A549 (cell line): ENCODE results near the gene FBN3. TPM values are rescaled to one million over a fixed set of nuclear protein-coding genes. Genes with fewer than 3 reads are reported as not detected.
"Not testable (repeated sequence)": the region's sequence is repeated elsewhere in the genome, so short reads cannot be mapped to it uniquely, and the experiment has no call there.

Source experiments
- ATAC-seq, 2 experiments: fragments of 200-7000 bp in 1 of 2; fragments of >200 bp in 1 of 2; cut with Nextera tagmentation in 1 of 2; cut with Tn5 transposase in 1 of 2; 3 replicates each; pipeline versions ENCODE4 v1.8.0 to v1.9.1; 2018 to 2020; ENCODE audit warnings: mild to moderate bottlenecking in 1 of 2, moderate library complexity in 1 of 2
- CTCF ChIA-PET: fragments of 300-600 bp; sonication (Branson Sonifier 250); formaldehyde crosslinking; extraction: SDS; loops from one replicate; lab custom pipeline; 2021; ENCODE audit warnings: antibody characterized with exemption, inconsistent platforms; lab: Yijun Ruan, JAX
- POLR2A ChIA-PET: fragments of 350-600 bp; formaldehyde crosslinking; extraction: SDS; loops from one replicate; lab custom pipeline; 2021; ENCODE audit warnings: antibody characterized with exemption, inconsistent platforms; lab: Yijun Ruan, JAX
- DNase-seq, 2 experiments: peaks; one replicate each; pipeline versions ENCODE4 v3.0.0 to v3.0.0-alpha.2; 2011 to 2016; ENCODE audit warnings: low read depth in 1 of 2, low spot score in 1 of 2
- FAIRE-seq: peaks from 2 replicates; lab custom pipeline; 2011; peaks lifted over from hg19 to GRCh38; lab: Jason Lieb, UNC
- H3K27ac ChIP-seq, 2 experiments: fragments of >200 bp; sonication (Bioruptor Twin); formaldehyde crosslinking; 3 replicates each; pipeline ENCODE4 v1.5.1; 2016 to 2017
- H3K4me1 ChIP-seq: fragments of >200 bp; sonication (Bioruptor Twin); formaldehyde crosslinking; 3 replicates; pipeline ENCODE4 v1.6.1; 2016
- H3K4me2 ChIP-seq: fragments of >200 bp; sonication (Bioruptor Twin); formaldehyde crosslinking; 3 replicates; pipeline ENCODE4 v1.6.1; 2016
- H3K4me3 ChIP-seq: fragments of >200 bp; sonication (Bioruptor Twin); formaldehyde crosslinking; 3 replicates; pipeline ENCODE4 v1.5.1; 2016
- H3K9me3 ChIP-seq: fragments of >200 bp; sonication (Bioruptor Twin); formaldehyde crosslinking; 3 replicates; pipeline ENCODE4 v1.6.1; 2016
- ATOH8 ChIP-seq: fragments of 250-450 bp; sonication (Bioruptor Pico); IDR thresholded peaks from 2 replicates; pipeline ENCODE4 v1.5.0; 2020; ENCODE audit warnings: low read depth, mild to moderate bottlenecking, moderate library complexity
- BHLHE40 ChIP-seq: IDR thresholded peaks from 2 replicates; pipeline ENCODE4 v1.6.1; 2012; ENCODE audit warnings: low read depth, low read length, inconsistent platforms
- CEBPB ChIP-seq, 2 experiments: fragments of >200 bp in 1 of 2; sonication (Bioruptor Twin) in 1 of 2; formaldehyde crosslinking in 1 of 2; IDR thresholded peaks; 2 replicates each; pipeline ENCODE4 v1.6.1; 2012 to 2016
- CTCF ChIP-seq: fragments of >200 bp; sonication (Bioruptor Twin); formaldehyde crosslinking; IDR thresholded peaks from 3 replicates; pipeline ENCODE4 v1.5.1; 2016
- E2F6 ChIP-seq: IDR thresholded peaks from 2 replicates; pipeline ENCODE4 v1.6.1; 2012; ENCODE audit warnings: low read depth, borderline replicate concordance
- EHMT2 ChIP-seq: fragments of 200-600 bp; sonication (generic); IDR thresholded peaks from 2 replicates; pipeline ENCODE4 v1.6.1; 2016; ENCODE audit warnings: antibody characterized with exemption, low read depth, mild to moderate bottlenecking, moderate library complexity
- FOXS1 ChIP-seq: fragments of 250-450 bp; sonication (Bioruptor Pico); IDR thresholded peaks from 2 replicates; pipeline ENCODE4 v1.5.0; 2020; ENCODE audit warnings: mild to moderate bottlenecking, moderate library complexity
- GATA3 ChIP-seq: IDR thresholded peaks from 2 replicates; pipeline ENCODE4 v1.6.1; 2012; ENCODE audit warnings: borderline replicate concordance
- HOXB5 ChIP-seq: fragments of 250-450 bp; sonication (Bioruptor Pico); IDR thresholded peaks from 2 replicates; pipeline ENCODE4 v1.5.0; 2020; ENCODE audit warnings: mild to moderate bottlenecking, moderate library complexity
- RCOR1 ChIP-seq: fragments of 150-350 bp; IDR thresholded peaks from 2 replicates; pipeline ENCODE4 v1.6.1; 2014; ENCODE audit warnings: antibody characterized with exemption, low read length, low read depth
- SREBF2 ChIP-seq: fragments of 450-650 bp; IDR thresholded peaks from 2 replicates; pipeline ENCODE4 v1.6.1; 2014; ENCODE audit warnings: mild to moderate bottlenecking, moderate library complexity
- ZC3H11A ChIP-seq: fragments of 450-650 bp; IDR thresholded peaks from 2 replicates; pipeline ENCODE4 v1.6.1; 2014; ENCODE audit warnings: antibody characterized with exemption, mild to moderate bottlenecking
- ZSCAN20 ChIP-seq: fragments of 250-450 bp; sonication (Bioruptor Pico); IDR thresholded peaks from 2 replicates; pipeline ENCODE4 v1.8.0; 2022; ENCODE audit warnings: mild to moderate bottlenecking, moderate library complexity
- WGBS: methylation state at CpG from one replicate; pipeline ENCODE4 v1.1.6; 2017; ENCODE audit errors: missing lambda C conversion rate; 5-methylcytosine and 5-hydroxymethylcytosine counted together
- polyA plus RNA-seq, 4 experiments: library from polyadenylated mRNA; depleted of rRNA in 3 of 4; stranded (reverse); fragments of >200 nt; fragmentation: RNase III in 1 of 4; extraction: RNeasy Plus Mini Kit Qiagen cat#74134 plus additional on column Dnase treatment in 1 of 4; gene quantifications; 2 replicates in 3 of 4; 3 replicates in 1 of 4; pipeline ENCODE4 v1.2.3, GENCODE V29; 2011 to 2017

FBN3 gene
- polyA plus RNA-seq, 2 of the 4 experiments (the other 2 are of a cell fraction), result not detected

GRCh38 chr19:8038815-8039214, 110.6 kb downstream of the FBN3 start (continued):
- TF ChIP-seq E2F6, result no peak
- no peak for TF ChIP-seq EHMT2
- TF ChIP-seq GATA3, result no peak

GRCh38 chr19:8036434-8037099, 112.8 kb downstream of the FBN3 start:
- Histone ChIP-seq H3K4me2 (no peak overlapping the region), H3K9me3 (no peaks in the 10 kb centered on the region), H3K4me1 (no peaks in the 10 kb centered on the region), H3K4me3 (no peak overlapping the region), H3K27ac (no peak overlapping the region)
- no peak for DNase-seq
- CTCF ChIA-PET, result interaction anchor here (0.6 to 1.4 kb wide), 3 partner anchors 25 to 557 kb away, joined by 3 to 5 read pairs (median 4); no protein-coding TSS in a partner anchor
- 57% methylated on average over 7 of the region's 7 CpGs for WGBS
- TF ChIP-seq CEBPB (IDR thresholded peaks at IDR 0.05), result no peak
- TF ChIP-seq HOXB5 (CRISPR knock-in tag), result no peak
- no peak for TF ChIP-seq ZC3H11A
- ATAC-seq, result no peak
- no peak for FAIRE-seq
- POLR2A ChIA-PET, result no interaction called here

- H3K4me3 ChIP-seq, result no peak overlapping the region
- DNase-seq (no peak), FAIRE-seq (no peak), ATAC-seq (no peak)
- no peak overlapping the region for H3K4me2 ChIP-seq
- no peak overlapping the region for H3K27ac ChIP-seq
- POLR2A ChIA-PET, result no interaction called here
- CTCF ChIA-PET, result no interaction called here
- TF ChIP-seq ZSCAN20 (CRISPR knock-in tag) (no peak), GATA3 (no peak), RCOR1 (no peak), FOXS1 (CRISPR knock-in tag) (no peak), BHLHE40 (no peak), ATOH8 (CRISPR knock-in tag) (no peak), CTCF (no peak), SREBF2 (no peak)
- TF ChIP-seq, all 56 proteins: peak for 0
- no peaks in the 10 kb centered on the region for H3K9me3 ChIP-seq
- H3K4me1 ChIP-seq, result no peaks in the 10 kb centered on the region
- 71% methylated on average over 6 of the region's 6 CpGs for WGBS
Observed at GRCh38 chr19:8034178-8034525, 115.2 kb downstream of the FBN3 start.

- H3K4me1 ChIP-seq, H3K27ac ChIP-seq, DNase-seq, POLR2A ChIA-PET, H3K4me2 ChIP-seq, FAIRE-seq, H3K9me3 ChIP-seq, H3K4me3 ChIP-seq, ATAC-seq: not testable (repeated sequence)
- 84% methylated on average over 21 of the region's 22 CpGs for WGBS
- CTCF ChIA-PET, result interaction anchor here (0.6 kb wide), 1 partner anchor 311 kb away, joined by 3 read pairs; no protein-coding TSS in a partner anchor
Observed at GRCh38 chr19:8033287-8034177, 115.9 kb downstream of the FBN3 start.
